ENCODE measurements around the gene VPS54. TPM values are rescaled to one million over a fixed set of nuclear protein-coding genes. Genes with fewer than 3 reads are reported as not detected.

The VPS54 gene
- total and polyA plus RNA-seq, 9 of the 15 experiments (the other 6 are each of a cell fraction or from before 2014, with no cell fraction given), result 4.9 to 23.2 (median 13.2) TPM

DNA sequence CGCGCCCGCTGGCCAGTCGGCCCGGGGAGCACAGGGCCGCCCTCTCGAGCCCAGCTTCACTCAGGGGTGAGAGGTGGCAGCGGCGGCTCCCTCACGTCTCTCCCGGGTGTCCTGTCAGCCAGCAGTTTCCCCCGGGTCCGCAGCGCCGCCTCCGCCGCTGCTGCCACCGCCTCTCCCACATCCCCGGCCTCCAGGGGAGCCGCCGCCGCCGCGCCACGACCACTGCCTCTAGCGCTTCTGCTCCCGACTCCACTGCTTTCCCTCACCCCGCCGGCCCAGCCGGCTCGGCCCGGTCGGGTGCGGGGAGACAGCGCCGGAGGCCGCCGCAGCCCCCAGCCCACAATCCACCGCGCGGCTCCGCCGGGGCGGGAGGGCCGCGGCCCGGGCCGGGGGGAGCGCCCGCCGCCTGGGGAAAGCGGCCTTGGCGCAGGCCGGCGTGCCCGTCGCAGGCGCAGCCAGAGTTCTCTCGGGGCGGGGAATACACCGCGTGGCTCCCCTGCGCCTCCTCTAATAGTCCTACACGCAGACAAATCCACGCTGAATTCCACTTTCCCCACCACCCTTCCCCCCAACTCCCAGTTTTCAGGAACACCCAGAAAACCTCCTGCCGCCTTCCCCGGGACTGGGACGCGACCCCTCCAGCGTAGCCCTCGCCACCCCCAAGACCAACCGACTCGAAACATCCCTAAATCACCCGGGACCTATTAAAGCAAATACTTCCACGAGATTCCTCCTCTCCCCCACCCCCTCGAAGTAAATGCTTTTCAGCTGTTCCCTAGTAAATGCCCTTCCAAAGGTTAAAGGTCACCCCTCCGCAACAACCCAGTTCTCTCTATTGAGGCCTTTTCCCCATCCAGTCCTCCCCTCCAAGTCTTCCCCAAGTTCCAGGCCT is at the start of gene VPS54 (continued):
- peak; percentile 64; the same call in 1 of the 2 replicates for TF ChIP-seq ZNF644 (tag; IDR thresholded peaks at IDR 0.05; ENCODE audit: low read depth)
- TF ChIP-seq ASH1L (IDR thresholded peaks at IDR 0.05; ENCODE audit: borderline replicate concordance, low read depth, partially characterized antibody), result no peak
- TF ChIP-seq IFI16 (CRISPR knock-in tag; IDR thresholded peaks at IDR 0.05), result no peak
- TF ChIP-seq EGR1 (conservative IDR thresholded peaks at IDR 0.05), result peak; percentile 21; the same call in 1 of the 2 replicates
- no peak for TF ChIP-seq ETV1 (tag; conservative IDR thresholded peaks at IDR 0.05; ENCODE audit: low read depth)
- TF ChIP-seq, protein P1, sequence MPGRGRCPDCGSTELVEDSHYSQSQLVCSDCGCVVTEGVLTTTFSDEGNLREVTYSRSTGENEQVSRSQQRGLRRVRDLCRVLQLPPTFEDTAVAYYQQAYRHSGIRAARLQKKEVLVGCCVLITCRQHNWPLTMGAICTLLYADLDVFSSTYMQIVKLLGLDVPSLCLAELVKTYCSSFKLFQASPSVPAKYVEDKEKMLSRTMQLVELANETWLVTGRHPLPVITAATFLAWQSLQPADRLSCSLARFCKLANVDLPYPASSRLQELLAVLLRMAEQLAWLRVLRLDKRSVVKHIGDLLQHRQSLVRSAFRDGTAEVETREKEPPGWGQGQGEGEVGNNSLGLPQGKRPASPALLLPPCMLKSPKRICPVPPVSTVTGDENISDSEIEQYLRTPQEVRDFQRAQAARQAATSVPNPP (IDR thresholded peaks at IDR 0.05; ENCODE audit: borderline replicate concordance, insufficient read depth, insufficient read length), result no peak
- peak; percentile 87; the same call in 1 of the 2 replicates for TF ChIP-seq NFRKB (IDR thresholded peaks at IDR 0.05; ENCODE audit: low read depth)
- TF ChIP-seq CHCHD3 (CRISPR knock-in tag; IDR thresholded peaks at IDR 0.05), result no peak
- no peak for TF ChIP-seq EWSR1 (IDR thresholded peaks at IDR 0.05; ENCODE audit: borderline replicate concordance, low read depth, partially characterized antibody)
- TF ChIP-seq ZC3H8 (IDR thresholded peaks at IDR 0.05), result no peak
- TF ChIP-seq, protein P2, sequence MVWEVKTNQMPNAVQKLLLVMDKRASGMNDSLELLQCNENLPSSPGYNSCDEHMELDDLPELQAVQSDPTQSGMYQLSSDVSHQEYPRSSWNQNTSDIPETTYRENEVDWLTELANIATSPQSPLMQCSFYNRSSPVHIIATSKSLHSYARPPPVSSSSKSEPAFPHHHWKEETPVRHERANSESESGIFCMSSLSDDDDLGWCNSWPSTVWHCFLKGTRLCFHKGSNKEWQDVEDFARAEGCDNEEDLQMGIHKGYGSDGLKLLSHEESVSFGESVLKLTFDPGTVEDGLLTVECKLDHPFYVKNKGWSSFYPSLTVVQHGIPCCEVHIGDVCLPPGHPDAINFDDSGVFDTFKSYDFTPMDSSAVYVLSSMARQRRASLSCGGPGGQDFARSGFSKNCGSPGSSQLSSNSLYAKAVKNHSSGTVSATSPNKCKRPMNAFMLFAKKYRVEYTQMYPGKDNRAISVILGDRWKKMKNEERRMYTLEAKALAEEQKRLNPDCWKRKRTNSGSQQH (CRISPR knock-in tag; IDR thresholded peaks at IDR 0.05), result no peak
- TF ChIP-seq CTBP1 (IDR thresholded peaks at IDR 0.05; ENCODE audit: borderline replicate concordance), result no peak; the same call in 1 of the 2 replicates
- TF ChIP-seq BRF1 (IDR thresholded peaks at IDR 0.05; ENCODE audit: borderline replicate concordance, extremely low read depth, insufficient read length), result no peak
- no peak for TF ChIP-seq PTRF (tag; IDR thresholded peaks at IDR 0.05)
- TF ChIP-seq MCM7 (IDR thresholded peaks at IDR 0.05), result no peak
- TF ChIP-seq, protein P3, sequence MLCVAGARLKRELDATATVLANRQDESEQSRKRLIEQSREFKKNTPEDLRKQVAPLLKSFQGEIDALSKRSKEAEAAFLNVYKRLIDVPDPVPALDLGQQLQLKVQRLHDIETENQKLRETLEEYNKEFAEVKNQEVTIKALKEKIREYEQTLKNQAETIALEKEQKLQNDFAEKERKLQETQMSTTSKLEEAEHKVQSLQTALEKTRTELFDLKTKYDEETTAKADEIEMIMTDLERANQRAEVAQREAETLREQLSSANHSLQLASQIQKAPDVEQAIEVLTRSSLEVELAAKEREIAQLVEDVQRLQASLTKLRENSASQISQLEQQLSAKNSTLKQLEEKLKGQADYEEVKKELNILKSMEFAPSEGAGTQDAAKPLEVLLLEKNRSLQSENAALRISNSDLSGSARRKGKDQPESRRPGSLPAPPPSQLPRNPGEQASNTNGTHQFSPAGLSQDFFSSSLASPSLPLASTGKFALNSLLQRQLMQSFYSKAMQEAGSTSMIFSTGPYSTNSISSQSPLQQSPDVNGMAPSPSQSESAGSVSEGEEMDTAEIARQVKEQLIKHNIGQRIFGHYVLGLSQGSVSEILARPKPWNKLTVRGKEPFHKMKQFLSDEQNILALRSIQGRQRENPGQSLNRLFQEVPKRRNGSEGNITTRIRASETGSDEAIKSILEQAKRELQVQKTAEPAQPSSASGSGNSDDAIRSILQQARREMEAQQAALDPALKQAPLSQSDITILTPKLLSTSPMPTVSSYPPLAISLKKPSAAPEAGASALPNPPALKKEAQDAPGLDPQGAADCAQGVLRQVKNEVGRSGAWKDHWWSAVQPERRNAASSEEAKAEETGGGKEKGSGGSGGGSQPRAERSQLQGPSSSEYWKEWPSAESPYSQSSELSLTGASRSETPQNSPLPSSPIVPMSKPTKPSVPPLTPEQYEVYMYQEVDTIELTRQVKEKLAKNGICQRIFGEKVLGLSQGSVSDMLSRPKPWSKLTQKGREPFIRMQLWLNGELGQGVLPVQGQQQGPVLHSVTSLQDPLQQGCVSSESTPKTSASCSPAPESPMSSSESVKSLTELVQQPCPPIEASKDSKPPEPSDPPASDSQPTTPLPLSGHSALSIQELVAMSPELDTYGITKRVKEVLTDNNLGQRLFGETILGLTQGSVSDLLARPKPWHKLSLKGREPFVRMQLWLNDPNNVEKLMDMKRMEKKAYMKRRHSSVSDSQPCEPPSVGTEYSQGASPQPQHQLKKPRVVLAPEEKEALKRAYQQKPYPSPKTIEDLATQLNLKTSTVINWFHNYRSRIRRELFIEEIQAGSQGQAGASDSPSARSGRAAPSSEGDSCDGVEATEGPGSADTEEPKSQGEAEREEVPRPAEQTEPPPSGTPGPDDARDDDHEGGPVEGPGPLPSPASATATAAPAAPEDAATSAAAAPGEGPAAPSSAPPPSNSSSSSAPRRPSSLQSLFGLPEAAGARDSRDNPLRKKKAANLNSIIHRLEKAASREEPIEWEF (CRISPR knock-in tag; IDR thresholded peaks at IDR 0.05), result peak; percentile 82; the same call in 1 of the 2 replicates
- no peak for TF ChIP-seq ZNF121 (CRISPR knock-in tag; conservative IDR thresholded peaks at IDR 0.05)
- no peak for TF ChIP-seq KAT7 (CRISPR knock-in tag; IDR thresholded peaks at IDR 0.05; ENCODE audit: borderline replicate concordance)

Data from K562 (cell line).